ENCODE measurements around the gene APOL4.

Gene APOL4

GRCh38 chr22:36151006-36151595 is 50.5 kb downstream of the APOL4 start:
- DNase-seq, result no peak

- DNase-seq, result no peak
These were observed 52.2 kb downstream of the APOL4 start for GRCh38 chr22:36149441-36149840.

GRCh38 chr22:36148411-36148810 is 53.2 kb downstream of the APOL4 start:
- DNase-seq, result no peak

- DNase-seq, result no peak
These were observed 54.3 kb downstream of the APOL4 start for GRCh38 chr22:36147196-36147791.

GRCh38 chr22:36145881-36146280 is 55.7 kb downstream of the APOL4 start:
- DNase-seq, result no peak

GRCh38 chr22:36144886-36145541 is 56.6 kb downstream of the APOL4 start:
- DNase-seq, result no peak

- DNase-seq, result no peak
These were observed 57.7 kb downstream of the APOL4 start for GRCh38 chr22:36143956-36144355.

GRCh38 chr22:36143066-36143815 is 58.4 kb downstream of the APOL4 start:
- DNase-seq, result no peak

- DNase-seq, result no peak
These were observed 60.1 kb downstream of the APOL4 start for GRCh38 chr22:36141481-36141880.

Data from NCI-H510A treated with DMSO at 0.1 percent for 48 hours (cell line).